NT2/D1 (cell line): ENCODE results near the gene HSD17B2.

Experiments used
- SUZ12 ChIP-seq: IDR thresholded peaks from 2 replicates; pipeline ENCODE4 v1.6.1; 2011; ENCODE audit not compliant: insufficient read length, insufficient read depth; ENCODE audit errors: extremely low read depth
- YY1 ChIP-seq: IDR thresholded peaks from 2 replicates; pipeline ENCODE4 v1.6.1; 2011; ENCODE audit not compliant: insufficient read length, insufficient read depth

DNA sequence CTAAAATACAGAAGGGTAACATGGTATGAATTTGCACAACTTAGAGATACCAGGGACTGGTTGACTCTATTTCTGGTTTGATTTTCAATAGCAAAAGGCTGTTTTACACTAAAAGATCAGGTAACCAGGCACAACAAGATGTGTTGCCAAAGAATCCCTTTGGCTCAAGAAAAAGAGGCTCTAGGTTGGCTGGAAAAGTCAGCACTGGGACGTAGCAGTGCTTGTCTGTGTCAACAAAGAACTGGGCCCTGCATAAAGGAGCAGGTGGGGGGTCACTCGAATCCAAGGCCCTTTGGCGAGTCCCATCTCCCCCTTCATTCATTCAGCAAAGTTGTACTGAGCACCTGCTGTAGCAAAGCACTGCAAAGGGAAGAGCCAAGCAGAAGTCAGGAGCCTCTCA, 42.2 kb upstream of the HSD17B2 start:
- TF ChIP-seq YY1 (no peak), SUZ12 (no peak)
